IMR-90 (cell line): ENCODE measurements around the gene ZFHX3. TPM values are rescaled to one million over a fixed set of nuclear protein-coding genes. Genes with fewer than 3 reads are reported as not detected.

ENCODE experiments used
- ATAC-seq: fragments of 200-7000 bp; cut with Tn5 transposase; 2 replicates; pipeline ENCODE4 v1.9.1; 2020; ENCODE audit warnings: low read depth, mild to moderate bottlenecking, moderate library complexity
- BruUV-seq: library from RNA; stranded (reverse); fragments of 400-500 nt; replicated peaks from 2 replicates; lab custom pipeline; 2021; lab: Mats Ljungman, UMichigan
- CTCF ChIA-PET: fragments of 300-600 bp; formaldehyde crosslinking; extraction: SDS; loops from one replicate; lab custom pipeline; 2021; ENCODE audit warnings: antibody characterized with exemption; lab: Yijun Ruan, JAX
- POLR2A ChIA-PET: fragments of 300-600 bp; sonication (Branson Sonifier 250); formaldehyde crosslinking; loops from one replicate; lab custom pipeline; 2022; ENCODE audit warnings: antibody characterized with exemption; ENCODE audit not compliant: unreplicated experiment; lab: Charles Lee
- DNase-seq: peaks from one replicate; pipeline ENCODE4 v3.0.0; 2013
- H2AFZ ChIP-seq: replicated peaks from 2 replicates; pipeline ENCODE3; 2013; ENCODE audit warnings: low read length, mild to moderate bottlenecking; ENCODE audit not compliant: poor library complexity
- H2AK5ac ChIP-seq: 2 replicates; pipeline ENCODE4 v1.6.1; 2013; ENCODE audit warnings: low read depth, low read length, inconsistent platforms
- H2AK9ac ChIP-seq: replicated peaks from 2 replicates; pipeline ENCODE3; 2013; ENCODE audit warnings: mild to moderate bottlenecking, low read depth, low read length, moderate library complexity; ENCODE audit not compliant: poor library complexity
- H2BK120ac ChIP-seq: 2 replicates; pipeline ENCODE4 v1.6.1; 2013; ENCODE audit warnings: low read depth, low read length, inconsistent platforms
- H2BK15ac ChIP-seq: 3 replicates; pipeline ENCODE4 v1.6.1; 2013; ENCODE audit warnings: low read depth, low read length, inconsistent platforms
- H2BK20ac ChIP-seq: 2 replicates; pipeline ENCODE4 v1.6.1; 2013; ENCODE audit warnings: low read depth, mild to moderate bottlenecking, inconsistent platforms, low read length, moderate library complexity
- H2BK5ac ChIP-seq: 2 replicates; pipeline ENCODE4 v1.6.1; 2013; ENCODE audit warnings: mild to moderate bottlenecking, low read depth, low read length, inconsistent platforms; ENCODE audit not compliant: poor library complexity, severe bottlenecking
- H3K14ac ChIP-seq: replicated peaks from 2 replicates; pipeline ENCODE4 v1.6.1; 2013; ENCODE audit warnings: low read depth, low read length, inconsistent platforms
- H3K18ac ChIP-seq: 2 replicates; pipeline ENCODE4 v1.6.1; 2013; ENCODE audit warnings: low read depth, low read length, control low read depth
- H3K23ac ChIP-seq: 2 replicates; pipeline ENCODE4 v1.6.1; 2013; ENCODE audit warnings: low read depth, low read length, inconsistent platforms
- H3K27ac ChIP-seq: 2 replicates; pipeline ENCODE4 v1.5.1; 2013; ENCODE audit warnings: mild to moderate bottlenecking, control low read depth, low read length; ENCODE audit not compliant: insufficient read depth
- H3K27me3 ChIP-seq: 2 replicates; pipeline ENCODE4 v1.6.1; 2013; ENCODE audit warnings: low read length; ENCODE audit not compliant: control insufficient read depth, insufficient read depth
- H3K36me3 ChIP-seq: 2 replicates; pipeline ENCODE4 v1.6.1; 2013; ENCODE audit warnings: low read length, mixed read lengths; ENCODE audit not compliant: control insufficient read depth, insufficient read depth
- H3K4ac ChIP-seq: 2 replicates; pipeline ENCODE4 v1.6.1; 2013; ENCODE audit warnings: low read depth, low read length, inconsistent platforms
- H3K4me1 ChIP-seq: 2 replicates; pipeline ENCODE4 v1.6.1; 2013; ENCODE audit warnings: low read length, mixed read lengths; ENCODE audit not compliant: control insufficient read depth, insufficient read depth
- H3K4me2 ChIP-seq: 2 replicates; pipeline ENCODE4 v1.6.1; 2013; ENCODE audit warnings: low read depth, mild to moderate bottlenecking, control low read depth, low read length, moderate library complexity
- H3K4me3 ChIP-seq: 2 replicates; pipeline ENCODE4 v1.5.1; 2013; ENCODE audit warnings: low read depth, mild to moderate bottlenecking, control low read depth, low read length, moderate library complexity; ENCODE audit not compliant: insufficient read depth
- H3K56ac ChIP-seq: 2 replicates; pipeline ENCODE4 v1.6.1; 2013; ENCODE audit warnings: low read length, inconsistent platforms; ENCODE audit not compliant: insufficient read depth; ENCODE audit errors: extremely low read depth
- H3K79me1 ChIP-seq, 2 experiments: 2 replicates each; pipeline ENCODE4 v1.6.1; 2013; ENCODE audit warnings: low read length in 2 of 2, inconsistent platforms in 1 of 2, low read depth in 1 of 2
- H3K9ac ChIP-seq: 2 replicates; pipeline ENCODE4 v1.6.1; 2013; ENCODE audit warnings: low read depth, low read length, control low read depth
- H3K9me1 ChIP-seq: 2 replicates; pipeline ENCODE4 v1.6.1; 2013; ENCODE audit warnings: low read length, inconsistent platforms; ENCODE audit not compliant: insufficient read depth
- H3K9me3 ChIP-seq: 2 replicates; pipeline ENCODE4 v1.6.1; 2013; ENCODE audit warnings: low read length; ENCODE audit not compliant: control insufficient read depth, insufficient read depth
- H4K20me1 ChIP-seq: 2 replicates; pipeline ENCODE4 v1.6.1; 2013; ENCODE audit warnings: low read length, inconsistent platforms; ENCODE audit not compliant: insufficient read depth
- H4K5ac ChIP-seq: 2 replicates; pipeline ENCODE4 v1.6.1; 2013; ENCODE audit warnings: mild to moderate bottlenecking, low read depth, low read length, control low read depth
- H4K8ac ChIP-seq, 2 experiments: 2 replicates each; pipeline ENCODE4 v1.6.1; 2013; ENCODE audit warnings: low read depth in 2 of 2, low read length in 2 of 2, control low read depth in 1 of 2, inconsistent platforms in 1 of 2
- H4K91ac ChIP-seq: 2 replicates; pipeline ENCODE4 v1.6.1; 2013; ENCODE audit warnings: low read depth, low read length, inconsistent platforms; ENCODE audit not compliant: insufficient read depth
- MAFK ChIP-seq: IDR thresholded peaks from 2 replicates; pipeline ENCODE4 v1.6.1; 2012; ENCODE audit warnings: low read depth, low read length, improper control_type of control experiment
- MAZ ChIP-seq: IDR thresholded peaks from 2 replicates; pipeline ENCODE4 v1.6.1; 2012; ENCODE audit warnings: low read depth, mild to moderate bottlenecking, low read length, improper control_type of control experiment, moderate library complexity, borderline replicate concordance
- MXI1 ChIP-seq: IDR thresholded peaks from 2 replicates; pipeline ENCODE4 v1.6.1; 2012; ENCODE audit warnings: low read depth, mild to moderate bottlenecking, low read length, moderate library complexity, borderline replicate concordance
- RCOR1 ChIP-seq: IDR thresholded peaks from 2 replicates; pipeline ENCODE4 v1.6.1; 2012; ENCODE audit warnings: mild to moderate bottlenecking, low read length, improper control_type of control experiment; ENCODE audit not compliant: insufficient replicate concordance
- RFX5 ChIP-seq: IDR thresholded peaks from 2 replicates; pipeline ENCODE4 v1.8.0; 2012; ENCODE audit warnings: low read depth, mild to moderate bottlenecking, low read length, moderate library complexity
- SMC3 ChIP-seq: fragments of 150-350 bp; IDR thresholded peaks from 2 replicates; pipeline ENCODE4 v1.6.1; 2016; ENCODE audit warnings: low read depth, mild to moderate bottlenecking, antibody characterized with exemption, low read length, moderate library complexity
- USF2 ChIP-seq: fragments of 150-350 bp; IDR thresholded peaks from 2 replicates; pipeline ENCODE4 v1.6.1; 2017; ENCODE audit warnings: mild to moderate bottlenecking, antibody characterized with exemption, low read length, low read depth
- WGBS, 2 experiments: methylation state at CpG; one replicate each; pipeline versions ENCODE4 v1.1.5 to v1.1.7; 2013; ENCODE audit warnings: missing lambda C conversion rate in 2 of 2; ENCODE audit not compliant: insufficient read length in 1 of 2; ENCODE audit errors: extremely low coverage in 2 of 2; 5-methylcytosine and 5-hydroxymethylcytosine counted together
- dilution Hi-C: fragments of 300-500 bp; cut with HindIII; formaldehyde crosslinking; loops from one replicate; pipeline ENCODE4 v1.14.3; 2018; ENCODE audit warnings: low sequenced_read_pairs; ENCODE audit not compliant: unreplicated experiment
- in situ Hi-C: fragments of 300-500 bp; cut with MboI; formaldehyde crosslinking; loops from 3 replicates; pipeline ENCODE4 v1.14.3; 2019; ENCODE audit warnings: low sequenced_read_pairs, inconsistent platforms, mixed read lengths
- intact Hi-C: fragments of 100-400 bp; cut with micrococcal nuclease; formaldehyde crosslinking; loops from 2 replicates; pipeline ENCODE4 v1.10.0; 2022
- polyA plus RNA-seq, 3 experiments: library from polyadenylated mRNA; depleted of rRNA; stranded (reverse); fragments of >200 nt; gene quantifications; 2 replicates each; pipeline ENCODE4 v1.2.3, GENCODE V29; 2012; ENCODE audit warnings: low replicate concordance in 1 of 3
- total RNA-seq: library from RNA; depleted of rRNA; stranded (reverse); fragments of >200 nt; gene quantifications from 2 replicates; pipeline ENCODE4 v1.2.3, GENCODE V29; 2012

Gene ZFHX3
- total and polyA plus RNA-seq, 2 of the 4 experiments (the other 2 are of a cell fraction): 1.4 to 1.7 TPM

- TF ChIP-seq MAFK (no peak), RCOR1 (no peak)
Observed at GRCh38 chr16:73026754-73027684, 20.9 kb downstream of the ZFHX3 start (continued).

GRCh38 chr16:73025856-73026210 lies 22.1 kb downstream of the ZFHX3 start:
- no peak for DNase-seq
- Histone ChIP-seq H3K4ac (peak overlapping the region; percentile 69), H3K23ac (peak overlapping the region; percentile 41), H3K36me3 (no peaks in the 10 kb centered on the region; the same call in 1 of the 2 replicates), H3K4me2 (peak overlapping the region; percentile 3; the same call in 1 of the 2 replicates), H3K9me3 (no peaks in the 10 kb centered on the region), H4K20me1 (peaks cover 63% of the 10 kb centered on the region), H2BK15ac (no peak overlapping the region), H3K56ac (no peak overlapping the region), H3K79me1 (peaks cover 34 to 93% of the 10 kb centered on the region in 2 experiments), H3K27ac (no peak overlapping the region), H2BK120ac (peak overlapping the region; percentile 16), H3K9me1 (peaks cover 10% of the 10 kb centered on the region), H3K4me3 (no peak overlapping the region), H3K4me1 (peaks cover 10% of the 10 kb centered on the region; the same call in 1 of the 2 replicates), H3K14ac (peak overlapping the region; percentile 1; the same call in 1 of the 2 replicates), H4K91ac (no peak overlapping the region), H3K27me3 (no peaks in the 10 kb centered on the region), H2BK5ac (no peak overlapping the region), H2AK5ac (peak overlapping the region; percentile 39; the same call in 1 of the 2 replicates), H4K5ac (no peak overlapping the region), H2AK9ac (peak overlapping the region; percentile 17), H4K8ac (peak overlapping the region in 1 of 2 experiments; percentile 22; a peak in 1 of 4 replicates), H2BK20ac (no peak overlapping the region), H3K18ac (no peak overlapping the region), H2AFZ (peak overlapping the region; percentile 36), H3K9ac (no peak overlapping the region)
- no CpG with 5 or more reads among the region's 8 CpGs for WGBS, 2 experiments
- no TSS peak for BruUV-seq
- ChIA-PET CTCF (no interaction called here), POLR2A (interaction anchor here (0.7 kb wide), 1 partner anchor 216 kb away, joined by 3 read pairs; no protein-coding TSS in a partner anchor)
- in situ Hi-C loops (no loop called here), dilution Hi-C loops (loop anchor here (25.0 kb wide), 1 partner anchor 89 kb away; no protein-coding TSS in a partner anchor), intact Hi-C loops (no loop called here)
- TF ChIP-seq MXI1 (no peak), RFX5 (no peak), SMC3 (no peak), USF2 (no peak), MAZ (no peak)
- peak; percentile 25 for ATAC-seq
